Lower leg skin (tissue), 3 donors: ENCODE measurements around the gene METTL26.

ENCODE experiments used
- CTCF ChIP-seq, 3 donors: fragments of 450-650 bp; IDR thresholded peaks; one replicate each; pipeline ENCODE4 v1.5.1; 2016; ENCODE audit warnings: antibody characterized with exemption in 3 of 3, mild to moderate bottlenecking in 3 of 3, moderate library complexity in 2 of 3
- POLR2A ChIP-seq, 2 donors: fragments of 450-650 bp; IDR thresholded peaks; one replicate each; pipeline ENCODE4 v1.6.1; 2016 to 2017; ENCODE audit warnings: antibody characterized with exemption in 2 of 2, mild to moderate bottlenecking in 1 of 2, moderate library complexity in 1 of 2

DNA sequence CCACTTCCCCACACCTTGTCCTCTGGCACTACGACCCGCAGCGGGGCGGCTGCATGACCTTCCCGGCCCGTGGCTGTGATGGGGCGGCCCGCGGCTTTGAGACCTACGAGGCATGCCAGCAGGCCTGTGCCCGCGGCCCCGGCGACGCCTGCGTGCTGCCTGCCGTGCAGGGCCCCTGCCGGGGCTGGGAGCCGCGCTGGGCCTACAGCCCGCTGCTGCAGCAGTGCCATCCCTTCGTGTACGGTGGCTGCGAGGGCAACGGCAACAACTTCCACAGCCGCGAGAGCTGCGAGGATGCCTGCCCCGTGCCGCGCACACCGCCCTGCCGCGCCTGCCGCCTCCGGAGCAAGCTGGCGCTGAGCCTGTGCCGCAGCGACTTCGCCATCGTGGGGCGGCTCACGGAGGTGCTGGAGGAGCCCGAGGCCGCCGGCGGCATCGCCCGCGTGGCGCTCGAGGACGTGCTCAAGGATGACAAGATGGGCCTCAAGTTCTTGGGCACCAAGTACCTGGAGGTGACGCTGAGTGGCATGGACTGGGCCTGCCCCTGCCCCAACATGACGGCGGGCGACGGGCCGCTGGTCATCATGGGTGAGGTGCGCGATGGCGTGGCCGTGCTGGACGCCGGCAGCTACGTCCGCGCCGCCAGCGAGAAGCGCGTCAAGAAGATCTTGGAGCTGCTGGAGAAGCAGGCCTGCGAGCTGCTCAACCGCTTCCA lies 2.6 kb downstream of the METTL26 start:
- TF ChIP-seq CTCF (IDR thresholded peaks at IDR 0.05) = no peak
- no peak for TF ChIP-seq POLR2A (IDR thresholded peaks at IDR 0.05)
